T-helper 22 cell (primary cell): Measurements from ENCODE around the gene ISOC1.

Source experiments
- DNase-seq: peaks from one replicate; pipeline ENCODE4 v3.0.0-alpha.2; 2020; ENCODE audit warnings: low read depth

Gene ISOC1

GRCh38 chr5:129125819-129126218, 31.3 kb downstream of the ISOC1 start:
- DNase-seq = no peak

GRCh38 chr5:129133553-129133952, 39.0 kb downstream of the ISOC1 start:
- no peak for DNase-seq

GRCh38 chr5:129135633-129136032, 41.1 kb downstream of the ISOC1 start:
- DNase-seq = no peak

- DNase-seq = no peak
Observed at GRCh38 chr5:129137637-129138036, 43.1 kb downstream of the ISOC1 start.

DNA sequence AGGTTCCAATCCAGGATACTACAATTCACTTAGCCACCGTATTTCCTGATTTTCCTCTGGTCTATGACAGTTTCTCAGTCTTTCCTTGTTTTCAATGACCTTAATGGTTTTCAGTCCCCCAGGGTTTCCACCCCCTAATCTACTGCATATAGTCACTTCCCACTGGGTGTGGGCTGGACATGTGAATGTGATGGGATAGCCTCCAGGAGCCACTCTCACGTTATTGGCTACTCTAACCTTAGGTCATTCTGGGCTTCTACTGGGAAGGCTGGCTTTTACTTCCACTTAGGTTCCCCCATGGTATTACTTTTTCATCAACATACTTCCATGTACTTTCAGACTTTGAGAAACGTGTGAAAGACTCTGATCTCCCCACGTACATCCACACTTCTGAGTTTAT, 46.5 kb downstream of the ISOC1 start:
- DNase-seq = no peak

GRCh38 chr5:129141696-129142095, 47.1 kb downstream of the ISOC1 start:
- no peak for DNase-seq

- no peak for DNase-seq
Observed at GRCh38 chr5:129155876-129156275, 61.3 kb downstream of the ISOC1 start.

DNA sequence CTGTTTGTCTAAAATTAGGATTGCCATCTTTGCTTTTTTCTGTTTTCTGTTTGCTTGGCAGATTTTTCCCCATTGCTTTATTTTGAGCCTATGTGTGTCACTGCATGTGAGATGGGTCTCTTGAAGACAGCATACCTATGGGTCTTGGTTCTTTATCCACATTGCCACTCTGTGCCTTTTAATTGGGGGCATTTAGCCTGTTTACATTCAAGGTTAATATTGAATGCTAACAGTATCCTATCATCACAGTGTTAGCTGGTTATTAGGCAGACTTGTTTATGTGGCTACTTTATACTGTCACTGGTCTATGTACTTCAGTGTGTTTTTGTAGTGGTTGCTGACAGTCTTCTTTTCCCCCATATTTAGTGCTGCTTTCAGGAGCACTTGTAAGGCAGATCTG, 67.3 kb downstream of the ISOC1 start:
- DNase-seq = no peak
